ENCODE results near the gene FAM118B.

FAM118B gene

GRCh38 chr11:126290887-126291286 is 79.3 kb downstream of the FAM118B start:
- H3K4me3 ChIP-seq (ENCODE audit: low read depth, low read length): no peak overlapping the region
- DNase-seq (ENCODE audit: low read depth): no peak
- TF ChIP-seq MAX (IDR thresholded peaks at IDR 0.05; ENCODE audit: low read depth, low read length) (no peak), CTCF (IDR thresholded peaks at IDR 0.05; ENCODE audit: low read depth, low read length) (no peak), POLR2A (IDR thresholded peaks at IDR 0.05; ENCODE audit: extremely low read depth, insufficient read length) (no peak), MYC (IDR thresholded peaks at IDR 0.05; ENCODE audit: low read depth, low read length) (no peak)

DNA sequence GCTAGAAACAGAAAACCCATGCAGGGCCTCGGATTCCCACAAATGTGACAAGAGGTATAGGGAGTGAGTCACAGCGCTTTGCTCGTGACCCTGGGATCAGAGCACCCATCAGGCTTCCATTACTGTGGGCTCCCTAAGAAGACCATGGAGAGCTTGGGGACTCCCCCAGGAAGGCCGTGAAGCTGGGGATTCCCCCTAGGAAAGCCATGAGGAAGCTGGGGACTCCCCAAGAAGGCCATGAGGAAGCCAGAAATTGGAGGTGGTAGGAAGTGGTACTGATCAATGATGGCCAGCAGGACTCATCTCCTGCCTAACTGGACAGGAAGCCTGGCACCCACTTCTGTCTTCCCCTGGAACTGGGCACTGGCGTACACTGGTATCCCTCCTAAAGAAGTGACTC is 82.1 kb downstream of the FAM118B start:
- TF ChIP-seq MYC (IDR thresholded peaks at IDR 0.05; ENCODE audit: low read depth, low read length): no peak
- TF ChIP-seq CTCF (IDR thresholded peaks at IDR 0.05; ENCODE audit: low read depth, low read length): no peak
- no peak for TF ChIP-seq POLR2A (IDR thresholded peaks at IDR 0.05; ENCODE audit: extremely low read depth, insufficient read length)
- no peak for TF ChIP-seq MAX (IDR thresholded peaks at IDR 0.05; ENCODE audit: low read depth, low read length)
- no peak overlapping the region for H3K4me3 ChIP-seq (ENCODE audit: low read depth, low read length)
- no peak for DNase-seq (ENCODE audit: low read depth)

GRCh38 chr11:126297004-126297403 is 85.4 kb downstream of the FAM118B start:
- DNase-seq (ENCODE audit: low read depth): no peak
- TF ChIP-seq MYC (IDR thresholded peaks at IDR 0.05; ENCODE audit: low read depth, low read length) (no peak), CTCF (IDR thresholded peaks at IDR 0.05; ENCODE audit: low read depth, low read length) (no peak), MAX (IDR thresholded peaks at IDR 0.05; ENCODE audit: low read depth, low read length) (no peak), POLR2A (IDR thresholded peaks at IDR 0.05; ENCODE audit: extremely low read depth, insufficient read length) (no peak)
- no peak overlapping the region for H3K4me3 ChIP-seq (ENCODE audit: low read depth, low read length)

DNA sequence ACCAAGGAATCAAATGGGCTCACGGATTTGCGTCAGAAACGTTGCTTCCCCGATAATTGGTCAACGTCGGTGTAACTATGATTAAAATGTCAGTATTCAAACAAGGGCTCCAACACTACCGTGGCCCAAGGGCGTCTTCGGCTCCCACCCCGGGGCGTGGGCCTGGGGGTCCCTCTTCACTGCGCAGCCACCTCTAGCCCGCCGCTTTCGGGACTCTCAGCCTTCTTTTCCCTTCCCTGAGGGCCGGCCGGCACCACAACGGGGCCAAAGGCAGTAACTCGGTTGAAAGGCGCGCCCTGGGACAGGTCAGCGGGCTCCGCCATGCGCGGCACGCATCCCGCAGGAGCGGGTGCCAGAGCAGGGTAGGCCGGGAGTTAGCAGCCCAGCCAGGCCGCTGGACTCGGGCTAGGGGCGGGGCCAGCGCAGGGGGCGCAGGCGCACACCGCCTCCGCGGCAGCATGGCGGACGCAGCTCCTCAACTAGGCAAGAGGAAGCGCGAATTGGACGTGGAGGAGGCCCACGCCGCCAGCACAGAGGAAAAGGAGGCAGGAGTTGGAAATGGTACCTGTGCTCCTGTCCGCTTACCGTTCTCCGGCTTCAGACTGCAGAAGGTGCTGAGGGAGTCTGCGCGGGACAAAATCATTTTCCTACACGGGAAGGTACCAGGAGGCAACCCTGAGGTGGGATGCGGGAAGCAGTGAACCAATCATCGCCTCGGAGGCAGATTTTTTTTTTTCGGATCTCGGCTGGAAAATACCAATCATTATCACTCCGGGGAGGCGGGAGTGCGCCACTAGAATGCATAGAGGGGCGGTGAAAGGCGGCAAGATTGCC is 92.3 kb downstream of the FAM118B start, which contains the start of gene DCPS:
Gene DCPS (plus strand): TSS at position 438 of the 834 bp plus-strand sequence. CDS start 21 bp downstream, at position 459.
- H3K4me3 ChIP-seq (ENCODE audit: low read depth, low read length): peak within 1 kb of the TSS; percentile 95
- TF ChIP-seq MAX (IDR thresholded peaks at IDR 0.05; ENCODE audit: low read depth, low read length): peak; percentile 87
- no peak for TF ChIP-seq CTCF (IDR thresholded peaks at IDR 0.05; ENCODE audit: low read depth, low read length)
- peak; percentile 99 for TF ChIP-seq POLR2A (IDR thresholded peaks at IDR 0.05; ENCODE audit: extremely low read depth, insufficient read length)
- peak; percentile 88 for TF ChIP-seq MYC (IDR thresholded peaks at IDR 0.05; ENCODE audit: low read depth, low read length)

DNA sequence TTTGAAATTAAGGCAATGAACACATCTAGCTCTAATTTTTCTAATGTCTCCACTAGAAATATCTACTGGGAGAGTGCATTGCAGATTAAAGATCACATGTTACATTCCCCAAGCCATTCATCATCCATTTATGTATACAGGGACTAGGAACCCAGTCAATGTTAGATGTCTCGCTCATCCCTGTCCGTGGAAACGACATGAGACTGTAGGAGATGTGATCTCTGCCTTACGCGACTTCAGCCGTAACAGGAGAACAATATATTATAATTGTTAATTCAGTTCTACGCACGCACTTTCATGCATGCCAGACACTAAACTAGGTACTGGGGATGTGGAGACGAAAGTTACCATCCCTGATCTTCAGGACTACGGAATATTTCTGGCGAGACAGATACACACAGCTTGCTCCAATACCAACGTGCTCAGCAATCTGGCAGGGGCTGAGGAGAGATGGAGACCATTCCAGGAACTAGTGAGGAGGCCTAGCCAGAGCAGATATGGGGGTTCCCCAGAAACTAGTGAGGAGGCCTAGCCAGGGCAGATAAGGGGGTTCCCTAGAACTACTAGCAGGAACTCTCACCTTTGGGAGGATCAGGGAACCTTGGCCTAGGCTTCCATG is 93.0 kb downstream of the FAM118B start:
- DNase-seq (ENCODE audit: low read depth): no peak
- TF ChIP-seq MYC (IDR thresholded peaks at IDR 0.05; ENCODE audit: low read depth, low read length) (peak; percentile 31; the same call in 1 of the 2 replicates), CTCF (IDR thresholded peaks at IDR 0.05; ENCODE audit: low read depth, low read length) (no peak), MAX (IDR thresholded peaks at IDR 0.05; ENCODE audit: low read depth, low read length) (no peak), POLR2A (IDR thresholded peaks at IDR 0.05; ENCODE audit: extremely low read depth, insufficient read length) (no peak)
- peak overlapping the region; percentile 95 for H3K4me3 ChIP-seq (ENCODE audit: low read depth, low read length)

More for the DNA sequence above, 92.3 kb downstream of the FAM118B start, which contains the start of gene DCPS:
- peak; percentile 95 for DNase-seq (ENCODE audit: low read depth)
